Hematopoietic multipotent progenitor cell treated with erythropoietin and hydrocortisone succinate and interleukin-3 and kit ligand, for 8 days (in vitro differentiated cells): ENCODE measurements around the gene PRKAG2.
"Not testable (repeated sequence)": the region's sequence is repeated elsewhere in the genome, so short reads cannot be mapped to it uniquely, and the experiment has no call there.

ENCODE experiments used
- DNase-seq: peaks from one replicate; pipeline ENCODE4 v3.0.0-alpha.2; 2015

PRKAG2 gene

DNA sequence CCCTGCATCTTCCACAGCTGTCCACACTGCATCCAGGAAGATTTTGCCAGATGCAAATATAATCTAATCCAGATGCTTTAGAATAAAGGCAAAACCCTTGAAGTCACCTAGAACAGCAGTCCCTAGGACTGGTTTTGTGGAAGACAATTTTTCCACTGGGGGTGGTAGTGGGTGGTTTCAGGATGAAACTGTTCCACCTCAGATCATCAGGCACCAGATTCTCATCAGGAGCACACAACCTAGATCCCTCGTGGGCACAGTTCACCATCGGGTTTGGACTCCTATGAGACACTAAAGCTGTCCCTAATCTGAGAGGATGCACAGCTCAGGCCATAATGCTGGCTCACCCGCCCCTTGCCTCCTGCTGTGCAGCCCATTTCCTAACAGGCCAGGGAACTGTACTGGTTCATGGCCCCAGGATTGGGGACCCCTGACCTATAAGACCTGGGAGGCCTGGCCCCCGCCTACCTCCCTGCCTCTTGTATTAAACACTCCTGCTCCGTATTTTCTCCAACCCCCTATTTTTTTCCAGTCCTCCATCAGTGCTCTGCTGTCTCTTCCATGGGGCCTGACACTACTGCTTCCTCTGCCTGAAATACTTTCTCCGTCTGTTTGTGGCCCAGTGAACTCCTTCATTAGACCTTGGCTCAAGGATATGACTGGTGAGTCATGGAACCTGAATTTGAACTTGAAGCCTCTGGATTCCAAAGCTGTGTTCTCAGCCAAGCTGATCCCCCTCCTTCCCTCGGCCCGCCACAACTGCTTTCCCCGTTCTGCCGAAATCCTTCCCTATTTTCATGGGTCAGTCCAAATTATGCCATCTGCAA is 277.3 kb downstream of the PRKAG2 start:
- no peak for DNase-seq

DNA sequence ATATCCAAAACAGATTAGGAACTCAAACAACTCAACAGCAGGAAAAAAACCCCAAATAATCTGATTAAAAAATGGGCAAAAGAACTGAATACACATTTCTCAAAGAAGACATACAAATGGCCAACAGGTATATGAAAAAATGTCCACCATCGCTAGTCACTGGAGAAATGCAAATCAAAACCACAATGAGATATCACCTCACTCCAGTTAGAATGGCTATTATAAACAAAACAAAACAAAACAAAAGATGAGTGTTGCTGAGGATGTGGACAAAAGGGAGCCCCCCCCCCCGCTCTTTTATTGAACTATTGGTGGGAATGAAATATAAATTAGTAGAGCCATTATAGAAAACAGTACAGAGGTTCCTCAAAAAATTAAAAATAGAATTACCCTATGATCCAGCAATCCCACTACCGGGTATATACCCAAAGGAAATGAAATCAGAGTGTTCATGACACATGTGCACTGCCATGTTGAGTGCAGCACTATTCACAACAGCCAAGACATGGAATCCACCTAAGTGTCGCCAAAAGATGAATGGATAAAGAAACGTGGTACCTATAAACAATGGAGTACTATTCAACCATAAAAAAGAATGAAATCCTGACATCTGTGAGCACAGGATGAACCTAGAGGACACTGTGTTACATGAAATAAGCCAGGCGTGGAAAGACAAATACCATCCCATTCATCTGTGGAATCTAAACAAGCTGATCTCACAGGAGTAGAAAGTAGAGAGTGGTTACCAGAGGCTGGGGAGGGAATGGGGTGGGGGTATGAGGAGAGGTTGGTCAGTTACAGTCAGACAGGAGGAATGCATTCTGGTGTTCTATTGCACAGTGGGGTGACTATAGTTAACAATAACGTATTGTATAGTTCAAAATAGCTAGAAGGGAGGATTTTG is 279.1 kb downstream of the PRKAG2 start:
- no peak for DNase-seq

DNA sequence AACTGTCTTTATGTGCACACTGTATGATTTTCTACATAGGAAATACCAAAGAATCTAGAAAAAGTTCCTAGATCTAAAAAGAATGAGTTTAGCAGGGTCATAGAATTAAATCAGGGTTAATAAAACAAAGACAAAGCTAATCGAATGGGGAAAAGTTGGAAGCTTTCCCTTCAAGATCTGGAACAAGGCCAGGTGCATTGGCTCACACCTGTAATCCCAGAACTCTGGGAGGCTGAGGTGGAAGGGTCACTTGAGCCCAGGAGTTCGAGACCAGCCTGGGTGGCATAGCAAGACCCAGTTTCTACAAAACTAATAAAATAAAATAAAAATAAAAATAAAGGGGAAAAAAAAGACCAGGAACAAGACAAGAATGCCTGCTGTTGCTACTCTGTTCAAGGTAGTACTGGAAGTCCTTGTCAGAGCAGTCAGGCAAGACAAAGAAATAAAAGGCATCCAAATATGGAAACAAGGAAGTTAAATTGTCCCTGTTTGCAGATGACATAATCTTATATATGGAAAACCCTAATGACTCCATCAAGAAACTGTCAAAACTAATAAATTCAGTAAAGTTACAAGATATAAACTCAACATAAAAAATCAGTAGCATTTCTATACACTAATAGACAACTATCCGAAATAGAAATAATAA is 281.1 kb downstream of the PRKAG2 start:
- no peak for DNase-seq

DNA sequence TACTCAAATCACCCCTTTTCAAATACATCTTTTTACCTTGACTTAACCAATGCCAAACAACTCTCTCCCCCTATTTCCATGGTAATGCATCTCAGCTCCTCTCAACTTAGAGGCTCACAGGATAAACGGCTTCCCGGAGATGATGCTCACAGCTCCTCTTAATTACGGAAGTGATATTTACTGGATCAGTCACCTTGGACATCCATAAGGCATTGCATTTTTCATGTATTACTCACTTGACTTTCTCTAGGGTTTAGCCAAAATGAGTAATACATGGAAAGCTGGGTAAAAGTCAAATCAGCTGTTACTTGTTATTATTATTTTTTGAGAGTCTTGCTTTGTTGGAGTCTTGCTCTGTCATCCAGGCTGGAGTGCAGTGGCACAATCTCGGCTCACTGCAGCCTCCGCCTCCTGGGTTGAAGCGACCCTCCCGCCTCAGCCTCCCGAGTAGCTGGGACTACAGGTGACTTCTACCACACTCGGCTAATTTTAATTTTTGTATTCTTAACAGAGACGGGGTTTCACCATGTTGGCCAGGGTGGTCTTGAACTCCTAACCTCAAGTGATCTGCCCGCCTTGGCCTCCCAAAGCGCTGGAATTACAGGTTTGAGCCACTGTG is 283.9 kb downstream of the PRKAG2 start:
- DNase-seq: no peak

DNA sequence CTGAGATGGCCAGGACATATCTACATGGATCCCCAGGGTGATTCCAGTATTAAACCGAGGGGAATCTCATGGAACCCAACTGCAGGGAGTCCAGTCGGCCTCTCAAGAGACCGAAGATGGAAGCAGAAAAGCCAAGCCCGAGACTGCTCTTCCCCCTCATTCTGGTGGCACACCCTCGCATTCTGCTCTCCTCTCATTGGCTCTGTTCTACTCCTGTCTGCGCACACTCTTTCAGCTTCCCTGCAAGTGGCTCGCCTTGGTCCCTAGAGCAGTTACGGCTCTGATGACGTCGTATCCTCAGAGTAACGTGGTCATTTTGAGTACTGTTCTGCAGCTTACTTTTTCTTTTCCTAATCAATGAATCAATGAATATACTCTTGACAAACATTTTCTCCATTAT is 284.6 kb downstream of the PRKAG2 start:
- DNase-seq: no peak

DNA sequence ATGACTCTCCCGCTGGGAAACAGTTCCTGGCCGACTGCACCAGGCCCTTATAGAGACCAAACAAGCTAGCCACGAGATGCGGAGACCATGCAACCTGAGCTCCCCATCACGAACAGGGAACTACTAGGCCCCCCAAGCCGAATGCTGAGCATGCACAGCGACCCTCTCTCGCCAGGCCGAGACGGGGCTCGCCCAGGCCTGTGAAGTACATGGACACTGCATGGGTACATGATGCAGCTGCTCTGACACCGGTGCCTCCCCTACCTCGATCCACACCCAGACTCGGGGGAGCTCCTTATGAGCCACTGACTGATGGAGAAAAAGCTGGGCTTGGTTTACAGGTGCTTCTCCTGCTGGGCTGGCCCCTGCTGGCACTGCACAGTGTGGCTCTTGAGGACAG is 285.0 kb downstream of the PRKAG2 start:
- DNase-seq: no peak

DNA sequence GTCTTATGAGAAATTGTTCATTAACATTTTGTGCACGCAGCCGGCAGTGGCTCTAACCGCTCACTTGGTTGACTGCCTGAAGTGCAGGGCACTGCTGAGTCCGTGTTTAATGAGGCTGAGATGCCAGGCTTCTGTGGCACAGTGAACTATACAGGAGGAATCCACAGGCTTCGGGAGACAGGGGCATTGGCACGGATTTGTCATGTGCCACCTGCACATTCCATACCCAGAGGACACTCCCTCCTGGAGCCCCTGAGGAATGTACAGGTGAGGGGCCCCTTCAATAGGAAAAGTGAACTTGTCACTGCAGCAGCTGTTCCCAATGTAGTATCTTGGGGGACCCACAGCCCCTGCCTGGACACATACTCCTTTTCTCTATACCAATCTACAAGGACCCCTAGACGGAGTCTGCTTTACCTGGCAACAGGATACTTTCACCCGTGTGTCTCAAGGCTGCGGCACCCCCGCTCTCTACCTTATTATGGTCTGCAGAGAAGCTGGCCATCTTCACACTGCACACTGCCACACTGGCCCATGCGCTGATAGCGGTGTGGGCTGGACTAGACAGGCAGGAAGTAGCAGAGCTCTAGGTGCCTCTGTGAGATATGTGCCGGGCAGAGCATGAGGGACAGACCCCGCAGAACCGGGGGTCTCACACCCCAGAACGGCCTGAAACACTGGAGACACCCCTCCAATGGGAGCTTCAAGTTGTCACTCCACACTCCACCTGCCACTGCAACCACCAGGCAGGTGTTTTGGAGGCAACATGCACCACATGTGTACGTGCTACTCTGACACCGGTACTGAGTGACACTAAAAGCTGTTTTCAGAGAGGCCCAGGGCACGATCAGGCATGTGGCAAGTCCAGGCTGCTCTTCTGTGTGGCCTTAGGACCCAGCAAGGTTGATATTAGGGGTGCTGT is 285.8 kb downstream of the PRKAG2 start:
- DNase-seq: no peak

DNA sequence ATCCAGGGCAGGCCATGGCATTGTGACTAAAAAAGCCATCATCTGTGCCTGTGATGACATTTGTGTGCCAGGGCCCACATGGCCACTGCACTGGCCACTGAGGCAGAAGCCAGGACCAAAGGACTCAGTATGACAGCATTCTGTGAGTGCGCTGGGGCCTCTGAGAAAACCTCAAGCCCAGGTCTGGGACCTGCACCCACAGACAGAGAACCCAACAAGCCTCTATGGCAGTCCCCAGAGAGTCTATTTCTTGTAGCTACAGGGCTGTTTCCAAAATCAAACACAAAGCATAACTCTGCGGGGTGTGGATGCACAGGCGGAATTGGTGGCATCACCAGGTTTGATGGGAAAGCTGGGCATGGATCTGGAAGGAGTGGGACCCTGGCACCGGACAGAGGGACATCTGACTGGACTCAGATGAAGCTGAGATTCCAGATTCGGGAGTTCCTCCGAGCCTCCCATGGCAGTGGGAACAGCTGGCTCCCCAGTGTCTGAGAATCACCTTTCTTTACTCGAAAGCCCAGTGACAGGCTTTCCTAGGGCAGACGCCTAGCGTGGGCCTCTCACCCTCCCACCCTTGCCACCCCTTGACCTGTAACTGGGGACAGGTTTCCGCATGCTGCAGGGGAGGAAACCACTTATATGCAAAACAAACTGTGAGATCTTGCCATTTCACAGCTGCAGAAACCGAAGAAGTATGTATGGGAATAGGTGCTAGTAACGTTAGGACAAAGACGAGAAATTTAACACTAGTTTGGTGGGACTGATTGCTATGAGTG is 286.7 kb downstream of the PRKAG2 start:
- no peak for DNase-seq

DNA sequence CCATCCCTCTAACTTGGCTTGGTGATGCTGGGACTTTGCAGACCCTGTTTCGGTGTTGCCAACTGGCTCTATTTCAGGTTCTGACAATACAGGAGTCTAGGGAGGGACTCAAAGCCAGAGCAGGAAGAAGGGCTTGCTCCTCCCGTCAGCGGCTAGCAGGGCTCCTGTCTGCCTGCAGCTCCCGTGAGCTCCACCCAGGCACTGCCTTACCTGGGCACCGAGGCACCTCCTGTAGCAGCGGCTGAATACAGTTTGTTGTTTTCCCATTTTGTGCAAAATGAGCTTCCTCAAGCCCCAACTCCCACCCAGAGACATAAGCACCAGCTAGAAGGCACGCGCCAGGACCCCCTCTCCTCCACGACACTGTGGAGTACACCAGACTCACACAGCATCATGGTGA is 287.9 kb downstream of the PRKAG2 start:
- no peak for DNase-seq

DNA sequence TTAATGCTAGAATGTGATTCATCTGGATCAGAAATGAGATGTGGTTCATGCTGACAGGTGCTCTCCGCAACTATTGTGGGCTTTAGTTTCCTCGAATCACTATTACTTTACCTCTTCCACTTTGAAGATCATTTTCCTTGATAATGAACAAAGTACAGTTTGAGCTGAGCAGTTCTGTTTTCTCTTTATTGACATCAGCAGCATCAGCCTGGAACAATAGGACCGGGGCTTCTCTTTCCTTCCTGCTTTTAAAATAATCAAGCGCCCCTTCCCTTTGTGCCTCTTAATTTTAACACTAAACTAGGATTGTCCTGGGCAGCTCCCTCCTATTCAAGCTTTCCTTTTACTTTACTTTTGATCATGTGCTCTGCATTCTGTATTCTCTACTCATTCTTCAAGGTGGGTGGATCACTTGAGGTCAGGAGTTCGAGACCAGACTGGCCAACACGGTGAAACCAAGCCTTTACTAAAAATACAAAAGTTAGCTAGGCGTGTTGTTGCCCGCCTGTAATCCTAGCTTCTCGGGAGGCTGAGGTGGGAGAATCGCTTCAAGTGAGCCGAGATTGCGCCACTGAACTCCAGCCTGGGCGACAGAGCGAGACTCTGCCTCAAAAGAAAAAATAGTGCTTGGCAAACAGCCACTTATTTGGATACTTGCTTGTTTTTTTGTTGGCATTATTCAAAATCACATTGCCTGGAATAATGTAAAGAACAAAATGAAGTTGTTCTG is 290.2 kb downstream of the PRKAG2 start:
- no peak for DNase-seq

DNA sequence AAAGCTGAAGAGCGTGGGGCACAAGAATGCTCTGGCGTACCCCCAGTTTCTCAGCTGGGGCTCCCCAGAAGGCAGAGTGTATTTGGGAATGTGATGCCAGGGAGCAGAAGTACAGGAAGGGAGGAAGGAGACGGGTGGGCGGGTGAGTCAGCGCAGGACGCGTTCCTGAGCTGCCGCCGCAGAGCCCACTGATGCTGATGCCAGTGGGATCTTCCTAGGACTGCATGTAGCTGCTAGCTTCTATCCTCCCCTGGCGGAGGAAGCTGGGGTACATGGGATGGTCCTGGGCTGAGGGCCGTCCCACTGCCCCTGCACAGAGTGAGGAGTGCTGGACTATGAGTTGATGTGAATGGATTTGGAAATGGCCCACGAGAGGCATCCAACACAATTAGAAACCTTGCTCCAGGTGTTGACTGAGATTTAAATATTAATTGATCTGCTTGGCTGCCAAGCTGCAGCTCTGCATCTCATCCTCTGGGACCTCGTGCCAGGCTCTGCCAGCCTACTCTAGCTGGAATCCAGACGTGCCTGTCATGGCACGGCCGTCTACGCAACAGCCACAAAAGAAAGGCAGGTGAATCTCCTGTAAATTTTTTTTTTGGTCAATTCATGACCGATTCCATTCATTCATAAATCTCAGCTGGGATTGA is 291.0 kb downstream of the PRKAG2 start:
- DNase-seq: no peak

DNA sequence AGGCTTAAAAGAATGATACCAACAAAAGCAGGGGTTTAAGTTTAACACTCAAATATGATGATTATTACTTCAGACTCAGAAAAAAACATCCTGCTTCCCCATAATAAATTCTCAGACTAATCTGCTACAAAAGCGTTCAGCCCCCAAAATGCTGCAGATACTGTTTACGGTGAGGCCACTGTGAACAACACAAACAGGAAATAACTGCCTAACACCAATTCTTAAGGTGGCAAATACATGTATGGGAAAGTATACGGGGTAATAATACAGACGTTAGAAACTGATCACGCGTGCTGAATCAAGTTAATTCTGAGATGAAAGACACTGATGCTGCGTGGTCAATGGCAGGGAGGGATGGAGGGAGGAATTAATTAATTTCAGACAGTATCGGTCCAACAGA is 295.2 kb downstream of the PRKAG2 start:
- DNase-seq: no peak

DNA sequence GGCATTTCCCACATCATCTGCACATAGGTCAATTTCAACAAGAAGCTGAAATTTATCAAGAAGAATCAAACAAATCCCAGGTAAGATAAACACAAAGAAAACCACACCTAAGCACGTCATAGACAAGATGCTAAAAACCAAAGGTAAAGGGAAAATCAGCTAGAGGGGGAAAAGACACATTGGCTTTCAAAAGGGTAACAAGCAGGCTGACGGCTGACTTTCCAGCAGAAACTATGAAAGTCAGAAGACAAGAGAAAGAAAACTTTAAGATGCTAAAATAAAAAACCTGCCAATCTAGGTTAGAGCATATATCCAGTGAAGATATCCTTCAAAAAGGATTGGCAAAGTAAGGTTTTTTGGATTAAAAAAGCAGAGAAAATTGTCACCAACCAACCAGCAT is 297.3 kb downstream of the PRKAG2 start:
- no peak for DNase-seq

DNA sequence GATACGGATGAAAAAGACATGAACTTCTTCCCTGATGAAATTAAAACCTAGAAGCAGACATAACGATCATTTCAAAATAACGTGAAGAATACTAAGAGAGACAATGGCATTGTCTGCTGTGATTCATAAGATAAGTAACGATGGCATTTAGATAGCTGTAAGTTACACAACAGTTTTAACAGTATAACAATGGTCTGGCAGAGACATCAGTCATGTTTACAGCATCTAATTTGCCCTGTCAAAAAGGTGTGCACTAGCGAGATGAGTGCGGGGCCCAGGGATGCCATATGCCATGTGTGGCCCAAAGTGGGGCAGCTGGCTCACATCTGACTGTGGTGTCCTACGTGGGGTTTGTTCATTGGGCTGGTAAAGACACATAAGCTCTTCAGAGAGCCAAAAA is 301.5 kb downstream of the PRKAG2 start:
- DNase-seq: no peak

DNA sequence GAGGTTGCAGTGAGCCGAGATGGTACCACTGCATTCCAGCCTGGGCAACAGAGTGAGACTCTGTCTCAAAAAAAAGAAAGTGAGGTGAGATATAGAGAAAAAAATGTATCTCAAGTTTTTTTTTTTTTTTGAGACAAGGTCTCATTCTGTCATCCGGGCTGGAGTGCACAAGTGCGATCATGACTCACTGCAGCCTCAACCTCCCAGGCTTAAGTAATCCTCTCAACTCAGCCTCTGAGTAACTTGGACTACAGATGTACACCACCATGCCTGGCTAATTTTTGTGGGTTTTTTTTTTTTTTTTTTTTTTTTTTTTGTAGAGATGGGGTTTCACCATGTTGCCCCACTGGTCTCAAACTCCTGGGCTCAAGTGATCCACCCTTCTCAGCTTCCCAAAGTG is 303.9 kb downstream of the PRKAG2 start:
- DNase-seq: not testable (repeated sequence)

DNA sequence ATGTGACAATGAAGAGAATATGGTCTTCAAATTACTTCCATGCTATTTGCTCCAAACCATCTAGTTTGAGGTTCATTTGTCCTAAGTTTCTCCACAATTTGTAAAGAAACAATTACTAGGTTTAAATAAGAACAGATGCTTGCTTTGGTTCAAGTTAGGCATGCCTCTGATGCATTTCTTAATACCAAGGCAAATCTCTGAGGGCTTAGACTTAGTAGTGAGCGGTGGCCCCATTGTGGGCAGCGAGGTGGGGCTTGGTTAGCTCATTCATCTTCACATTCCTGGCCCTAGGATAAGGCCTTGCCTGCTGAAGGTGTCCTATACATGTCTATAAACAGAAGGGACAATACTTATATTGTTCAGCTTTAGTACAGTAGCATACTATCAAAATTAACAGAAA is 304.8 kb downstream of the PRKAG2 start:
- no peak for DNase-seq

DNA sequence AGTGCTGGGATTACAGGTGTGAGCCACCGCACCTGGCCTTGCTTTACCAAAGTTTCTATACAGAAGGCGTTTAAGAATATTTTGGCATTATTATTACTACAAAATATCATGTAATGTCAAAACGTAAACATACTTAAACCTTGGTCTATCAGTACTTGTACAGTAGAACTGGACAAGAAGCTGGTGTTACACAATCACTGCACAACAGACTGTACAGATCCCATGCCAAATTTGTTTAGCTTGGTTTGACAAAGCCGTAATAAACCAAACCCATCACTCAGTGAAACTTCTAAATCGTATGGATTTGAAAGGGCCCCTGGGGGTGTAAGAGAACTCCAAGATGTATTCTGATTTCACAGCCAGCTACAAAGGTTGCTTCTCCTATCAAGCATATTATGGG is 305.4 kb downstream of the PRKAG2 start:
- DNase-seq: no peak

DNA sequence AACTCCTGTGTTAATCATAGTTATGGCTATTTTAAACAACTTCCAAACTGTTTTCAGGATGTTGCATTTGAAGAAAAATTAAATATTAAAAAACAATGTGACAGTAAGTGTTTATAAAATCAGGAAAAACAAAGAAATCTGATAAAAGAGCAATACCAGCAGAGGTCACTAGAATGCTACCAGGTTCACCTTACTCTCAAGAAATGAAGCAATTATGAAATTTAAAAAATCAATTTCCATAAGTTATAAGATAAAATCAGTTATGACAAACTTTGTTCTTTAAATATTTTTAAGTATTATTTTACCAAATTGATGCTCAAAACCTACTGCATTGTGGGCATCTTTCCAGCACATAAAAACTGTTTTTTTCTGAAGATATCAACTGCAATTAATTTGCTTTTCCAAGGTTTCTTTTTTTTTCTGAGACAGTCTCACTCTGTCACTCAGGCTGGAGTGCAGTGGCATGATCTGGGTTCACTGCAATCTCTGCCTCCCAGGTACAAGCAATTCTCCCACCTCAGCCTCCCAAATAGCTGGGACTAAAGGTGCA is 306.5 kb downstream of the PRKAG2 start:
- peak; percentile 33 for DNase-seq
